Naive thymus-derived CD8-positive, alpha-beta T cell (primary cell): ENCODE measurements around the gene ETV3L. TPM values are rescaled to one million over a fixed set of nuclear protein-coding genes. Genes with fewer than 3 reads are reported as not detected.

Experiments used
- ATAC-seq, 2 donors: fragments of 150-1000 bp; cut with Tn5 transposase in 1 of 2; sonication (Bioruptor Pico), chemical (Tn5 transposase) in 1 of 2; 1 replicate in 1 of 2; 2 replicates in 1 of 2; pipeline ENCODE4 v1.10.0; 2021; ENCODE audit warnings: mild to moderate bottlenecking in 2 of 2, moderate library complexity in 2 of 2
- POLR2A ChIA-PET: fragments of 350-600 bp; sonication (Branson Sonifier 250); formaldehyde crosslinking; loops from one replicate; lab custom pipeline; 2021; ENCODE audit warnings: antibody characterized with exemption; lab: Charles Lee
- DNase-seq, 10 donors: peaks; one replicate each; pipeline versions ENCODE4 v3.0.0 to v3.0.0-alpha.2; 2020 to 2022
- H3K27ac Mint-ChIP-seq, 10 donors: one replicate each; pipeline ENCODE4 v1.8.0; 2020 to 2022; ENCODE audit warnings: mild to moderate bottlenecking in 10 of 10, mixed read lengths in 10 of 10, moderate library complexity in 4 of 10, inconsistent platforms in 1 of 10
- H3K27me3 Mint-ChIP-seq, 5 donors: one replicate each; pipeline ENCODE4 v1.8.0; 2021 to 2022; ENCODE audit warnings: mixed read lengths in 5 of 5
- H3K36me3 Mint-ChIP-seq, 3 donors: one replicate each; pipeline ENCODE4 v1.8.0; 2020 to 2022; ENCODE audit warnings: mixed read lengths in 3 of 3, mild to moderate bottlenecking in 2 of 3, inconsistent platforms in 1 of 3
- H3K4me1 Mint-ChIP-seq, 4 donors: one replicate each; pipeline ENCODE4 v1.8.0; 2021 to 2022; ENCODE audit warnings: mixed read lengths in 4 of 4
- H3K4me3 Mint-ChIP-seq, 10 donors: one replicate each; pipeline ENCODE4 v1.8.0; 2020 to 2022; ENCODE audit warnings: mild to moderate bottlenecking in 10 of 10, mixed read lengths in 10 of 10, moderate library complexity in 6 of 10, inconsistent platforms in 1 of 10
- H3K9me3 Mint-ChIP-seq, 9 donors: one replicate each; pipeline ENCODE4 v1.8.0; 2020 to 2022; ENCODE audit warnings: mixed read lengths in 9 of 9, mild to moderate bottlenecking in 3 of 9, inconsistent platforms in 1 of 9, moderate library complexity in 1 of 9
- polyA plus RNA-seq, 3 donors: library from polyadenylated mRNA; unstranded; fragments of 300-500 nt; fragmentation: Illumina TruSeq; gene quantifications; one replicate each; pipeline ENCODE4 v1.2.3, GENCODE V29; 2021
- total RNA-seq, 8 experiments: library from RNA in 2 of 8; stranded (reverse) in 2 of 8; gene quantifications; one replicate each; pipeline ENCODE4 v1.2.3 and lab custom pipeline; 2021 to 2026

Gene ETV3L
- total and polyA plus RNA-seq, 5 experiments from 2014 or later = not detected

- Mint-ChIP-seq H3K36me3 (no peaks in the 10 kb centered on the region), H3K4me1 (peaks cover 0 to 3% (median 0%) of the 10 kb centered on the region in 4 donors), H3K9me3 (no peaks in the 10 kb centered on the region), H3K27ac (no peak overlapping the region), H3K4me3 (no peak overlapping the region), H3K27me3 (peaks cover 0 to 2% (median 0%) of the 10 kb centered on the region in 5 donors)
- DNase-seq (no peak), ATAC-seq (no peak)
- POLR2A ChIA-PET = interaction anchor here (0.7 kb wide), 1 partner anchor 10 kb away, joined by 3 read pairs; no protein-coding TSS in a partner anchor
Observed at GRCh38 chr1:157098519-157098918, 1.1 kb downstream of the ETV3L start.

- no peaks in the 10 kb centered on the region for H3K36me3 Mint-ChIP-seq
- ATAC-seq (no peak), DNase-seq (no peak)
- peaks cover 0 to 3% (median 0%) of the 10 kb centered on the region in 4 donors for H3K4me1 Mint-ChIP-seq
- POLR2A ChIA-PET = interaction anchor here (0.7 kb wide), 1 partner anchor 9 kb away, joined by 3 read pairs; no protein-coding TSS in a partner anchor
- no peak overlapping the region for H3K27ac Mint-ChIP-seq
- H3K27me3 Mint-ChIP-seq = no peaks in the 10 kb centered on the region
- no peaks in the 10 kb centered on the region for H3K9me3 Mint-ChIP-seq
- no peak overlapping the region for H3K4me3 Mint-ChIP-seq
Observed at GRCh38 chr1:157097692-157098091, 1.9 kb downstream of the ETV3L start.

- peaks cover 0 to 3% (median 0%) of the 10 kb centered on the region in 4 donors for H3K4me1 Mint-ChIP-seq
- DNase-seq (no peak), ATAC-seq (no peak)
- POLR2A ChIA-PET = no interaction called here
- no peak overlapping the region for H3K4me3 Mint-ChIP-seq
- H3K27ac Mint-ChIP-seq = peak overlapping the region in 1 of 10 donors; percentile 64
- H3K36me3 Mint-ChIP-seq = no peaks in the 10 kb centered on the region
- H3K27me3 Mint-ChIP-seq = no peaks in the 10 kb centered on the region
- no peaks in the 10 kb centered on the region for H3K9me3 Mint-ChIP-seq
Observed at GRCh38 chr1:157096881-157097280, 2.7 kb downstream of the ETV3L start.

GRCh38 chr1:157095551-157095950, 4.1 kb downstream of the ETV3L start:
- H3K4me1 Mint-ChIP-seq = peaks cover 0 to 3% (median 0%) of the 10 kb centered on the region in 4 donors
- ATAC-seq (no peak), DNase-seq (no peak)
- no peaks in the 10 kb centered on the region for H3K9me3 Mint-ChIP-seq
- POLR2A ChIA-PET = no interaction called here
- no peak overlapping the region for H3K4me3 Mint-ChIP-seq
- H3K27me3 Mint-ChIP-seq = no peaks in the 10 kb centered on the region
- H3K27ac Mint-ChIP-seq = no peak overlapping the region
- H3K36me3 Mint-ChIP-seq = no peaks in the 10 kb centered on the region

- H3K9me3 Mint-ChIP-seq = no peaks in the 10 kb centered on the region
- H3K4me1 Mint-ChIP-seq = peaks cover 0 to 3% (median 2%) of the 10 kb centered on the region in 4 donors
- no peak overlapping the region for H3K4me3 Mint-ChIP-seq
- POLR2A ChIA-PET = no interaction called here
- H3K27ac Mint-ChIP-seq = no peak overlapping the region
- ATAC-seq (no peak), DNase-seq (no peak)
- H3K36me3 Mint-ChIP-seq = no peaks in the 10 kb centered on the region
- H3K27me3 Mint-ChIP-seq = peaks cover under 1 to 4% (median under 1%) of the 10 kb centered on the region in 5 donors
Observed at GRCh38 chr1:157095091-157095490, 4.5 kb downstream of the ETV3L start.

- Mint-ChIP-seq H3K4me1 (peaks cover 0 to 3% (median 1%) of the 10 kb centered on the region in 4 donors), H3K4me3 (no peak overlapping the region), H3K36me3 (no peaks in the 10 kb centered on the region), H3K27me3 (peaks cover 2 to 8% (median 3%) of the 10 kb centered on the region in 5 donors), H3K9me3 (no peaks in the 10 kb centered on the region), H3K27ac (no peak overlapping the region)
- no peak for DNase-seq
- POLR2A ChIA-PET = no interaction called here
- ATAC-seq = no peak
Observed at GRCh38 chr1:157092831-157093230, 6.8 kb downstream of the ETV3L start.

GRCh38 chr1:157091668-157092273, 7.8 kb downstream of the ETV3L start:
- POLR2A ChIA-PET = interaction anchor here (2.4 kb wide), 1 partner anchor 64 kb away, joined by 22 read pairs; no protein-coding TSS in a partner anchor
- Mint-ChIP-seq H3K4me1 (peaks cover 0 to 3% (median 1%) of the 10 kb centered on the region in 4 donors), H3K9me3 (no peaks in the 10 kb centered on the region), H3K27me3 (peaks cover 2 to 8% (median 3%) of the 10 kb centered on the region in 5 donors), H3K27ac (no peak overlapping the region), H3K4me3 (no peak overlapping the region), H3K36me3 (no peaks in the 10 kb centered on the region)
- ATAC-seq (no peak), DNase-seq (no peak)

GRCh38 chr1:157091186-157091585, 8.4 kb downstream of the ETV3L start:
- DNase-seq (no peak), ATAC-seq (no peak)
- H3K27ac Mint-ChIP-seq = no peak overlapping the region
- H3K4me1 Mint-ChIP-seq = peaks cover 0 to 3% (median 1%) of the 10 kb centered on the region in 4 donors
- no peaks in the 10 kb centered on the region for H3K9me3 Mint-ChIP-seq
- POLR2A ChIA-PET = interaction anchor here (2.4 kb wide), 1 partner anchor 65 kb away, joined by 22 read pairs; no protein-coding TSS in a partner anchor
- H3K4me3 Mint-ChIP-seq = no peak overlapping the region
- H3K27me3 Mint-ChIP-seq = peaks cover 2 to 8% (median 3%) of the 10 kb centered on the region in 5 donors
- no peaks in the 10 kb centered on the region for H3K36me3 Mint-ChIP-seq

- POLR2A ChIA-PET = interaction anchor here (2.4 kb wide), 1 partner anchor 65 kb away, joined by 22 read pairs; no protein-coding TSS in a partner anchor
- H3K4me1 Mint-ChIP-seq = peaks cover 0 to 3% (median 1%) of the 10 kb centered on the region in 4 donors
- peaks cover 2 to 8% (median 3%) of the 10 kb centered on the region in 5 donors for H3K27me3 Mint-ChIP-seq
- H3K4me3 Mint-ChIP-seq = no peak overlapping the region
- DNase-seq (no peak), ATAC-seq (no peak)
- H3K9me3 Mint-ChIP-seq = no peaks in the 10 kb centered on the region
- no peaks in the 10 kb centered on the region for H3K36me3 Mint-ChIP-seq
- no peak overlapping the region for H3K27ac Mint-ChIP-seq
Observed at GRCh38 chr1:157090771-157091170, 8.8 kb downstream of the ETV3L start.

- ATAC-seq = peak; percentile 84 to 93
- peaks cover 0 to 3% (median 1%) of the 10 kb centered on the region in 4 donors for H3K4me1 Mint-ChIP-seq
- H3K36me3 Mint-ChIP-seq = no peaks in the 10 kb centered on the region
- peak; percentile 70 to 92 (median 83) for DNase-seq
- H3K27me3 Mint-ChIP-seq = peaks cover 2 to 8% (median 3%) of the 10 kb centered on the region in 5 donors
- POLR2A ChIA-PET = interaction anchor here (0.6 to 2.4 kb wide), 2 partner anchors 49 to 66 kb away, joined by 3 to 22 read pairs; no protein-coding TSS in a partner anchor
- H3K27ac Mint-ChIP-seq = peak overlapping the region in 2 of 10 donors; percentile 71 to 72
- H3K4me3 Mint-ChIP-seq = no peak overlapping the region
- no peaks in the 10 kb centered on the region for H3K9me3 Mint-ChIP-seq
Observed at GRCh38 chr1:157090196-157090647, 9.4 kb downstream of the ETV3L start.

GRCh38 chr1:157089789-157090188, 9.8 kb downstream of the ETV3L start:
- ATAC-seq = no peak

GRCh38 chr1:157088607-157089006, 11.0 kb downstream of the ETV3L start:
- ATAC-seq = no peak
- H3K27me3 Mint-ChIP-seq = peaks cover 2 to 8% (median 4%) of the 10 kb centered on the region in 5 donors
- H3K4me3 Mint-ChIP-seq = no peak overlapping the region
- H3K9me3 Mint-ChIP-seq = no peaks in the 10 kb centered on the region
- POLR2A ChIA-PET = interaction anchor here (0.6 kb wide), 1 partner anchor 10 kb away, joined by 3 read pairs; no protein-coding TSS in a partner anchor
- peaks cover 0 to 3% (median 1%) of the 10 kb centered on the region in 4 donors for H3K4me1 Mint-ChIP-seq
- no peak overlapping the region for H3K27ac Mint-ChIP-seq
- no peak for DNase-seq
- H3K36me3 Mint-ChIP-seq = no peaks in the 10 kb centered on the region

More at GRCh38 chr1:157089789-157090188, 9.8 kb downstream of the ETV3L start:
- Mint-ChIP-seq H3K4me3 (no peak overlapping the region), H3K4me1 (peaks cover 0 to 3% (median 1%) of the 10 kb centered on the region in 4 donors), H3K27me3 (peaks cover 2 to 8% (median 3%) of the 10 kb centered on the region in 5 donors), H3K36me3 (no peaks in the 10 kb centered on the region), H3K27ac (peak overlapping the region in 2 of 10 donors; percentile 71 to 72), H3K9me3 (no peaks in the 10 kb centered on the region)
- POLR2A ChIA-PET = interaction anchor here (0.6 to 2.4 kb wide), 2 partner anchors 49 to 66 kb away, joined by 3 to 22 read pairs; no protein-coding TSS in a partner anchor
- no peak for DNase-seq

GRCh38 chr1:157087030-157087429, 12.6 kb downstream of the ETV3L start:
- POLR2A ChIA-PET = no interaction called here
- Mint-ChIP-seq H3K27me3 (peaks cover 2 to 8% (median 5%) of the 10 kb centered on the region in 5 donors), H3K4me1 (peaks cover 0 to 3% (median 1%) of the 10 kb centered on the region in 4 donors), H3K36me3 (no peaks in the 10 kb centered on the region), H3K9me3 (no peaks in the 10 kb centered on the region), H3K27ac (no peak overlapping the region), H3K4me3 (no peak overlapping the region)
- no peak for ATAC-seq
- DNase-seq = no peak
